ENCODE measurements around the gene EPB41.

EPB41 gene

DNA sequence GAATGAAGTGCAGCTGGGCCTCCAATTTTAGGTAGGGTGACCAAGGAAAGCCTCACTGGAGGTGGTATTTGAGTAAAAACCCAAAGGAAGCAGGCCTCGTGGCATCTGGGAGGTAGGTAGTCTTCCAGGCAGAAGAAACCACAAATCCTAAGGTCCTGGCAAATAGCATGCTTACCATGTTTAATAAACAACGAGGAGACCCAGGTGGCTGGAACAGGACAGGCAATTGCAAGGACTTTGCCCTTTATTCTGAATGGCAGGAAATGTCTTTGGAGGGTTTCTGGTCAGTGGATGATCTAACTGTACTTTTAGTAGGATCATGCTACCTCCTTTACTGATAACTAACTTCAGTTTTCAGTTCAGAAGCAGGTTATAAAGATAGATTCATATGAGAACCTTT, 52.2 kb downstream of the EPB41 start:
- DNase-seq (ENCODE audit: low read depth), result no peak
- H3K4me3 ChIP-seq (ENCODE audit: low read length), result no peak overlapping the region
- TF ChIP-seq CTCF (conservative IDR thresholded peaks at IDR 0.05; ENCODE audit: low read length), result no peak

GRCh38 chr1:28971980-28972771, 57.8 kb downstream of the EPB41 start:
- DNase-seq (ENCODE audit: low read depth), result peak; percentile 94
- no peak overlapping the region for H3K4me3 ChIP-seq (ENCODE audit: low read length)

DNA sequence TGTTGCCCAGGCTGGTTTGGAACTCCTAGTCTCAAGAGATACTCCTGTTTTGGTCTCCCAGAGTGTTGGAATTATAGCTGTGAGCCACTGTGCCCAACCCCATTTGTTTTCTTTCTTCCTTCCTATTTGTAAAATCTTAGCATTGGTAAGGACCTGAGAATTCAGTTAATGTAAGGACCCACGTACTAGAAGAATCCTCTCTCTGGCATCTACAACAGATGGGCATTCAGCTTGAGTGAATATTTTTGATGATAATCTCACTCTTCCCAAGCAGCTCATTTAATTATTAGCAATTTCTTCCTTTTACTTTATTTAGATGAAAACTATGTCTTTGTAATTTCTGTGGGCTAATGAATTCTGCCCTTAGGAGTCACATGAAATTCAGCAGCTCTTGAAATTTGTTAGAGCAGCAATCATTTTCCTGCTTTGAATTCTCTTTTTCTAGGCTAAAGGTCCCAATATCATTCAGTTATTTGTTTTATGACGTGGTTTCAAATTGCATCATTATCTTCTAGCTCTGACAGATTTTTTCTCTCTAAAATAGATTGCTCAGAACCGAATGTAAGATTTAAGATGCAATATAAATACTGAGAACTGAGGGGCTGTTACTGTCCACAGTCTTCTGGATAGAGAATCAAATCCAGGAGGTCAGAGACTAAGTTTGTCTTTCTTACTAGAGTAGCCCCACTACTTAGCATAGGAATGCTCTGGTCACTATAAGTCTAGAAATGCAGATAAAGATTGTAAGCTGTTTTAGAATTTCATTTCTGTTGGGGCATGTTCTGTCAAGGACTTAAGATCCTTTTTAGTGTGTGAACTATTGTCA, 59.4 kb downstream of the EPB41 start:
- H3K4me3 ChIP-seq (ENCODE audit: low read length), result no peak overlapping the region
- no peak for TF ChIP-seq CTCF (conservative IDR thresholded peaks at IDR 0.05; ENCODE audit: low read length)
- peak; percentile 36 for DNase-seq (ENCODE audit: low read depth)

More at GRCh38 chr1:28971980-28972771, 57.8 kb downstream of the EPB41 start:
- no peak for TF ChIP-seq CTCF (conservative IDR thresholded peaks at IDR 0.05; ENCODE audit: low read length)

GRCh38 chr1:28974432-28974831, 60.1 kb downstream of the EPB41 start:
- peak; percentile 46 for DNase-seq (ENCODE audit: low read depth)
- no peak overlapping the region for H3K4me3 ChIP-seq (ENCODE audit: low read length)
- no peak for TF ChIP-seq CTCF (conservative IDR thresholded peaks at IDR 0.05; ENCODE audit: low read length)

GRCh38 chr1:28976248-28976647, 61.9 kb downstream of the EPB41 start:
- no peak for TF ChIP-seq CTCF (conservative IDR thresholded peaks at IDR 0.05; ENCODE audit: low read length)
- DNase-seq (ENCODE audit: low read depth), result no peak
- no peak overlapping the region for H3K4me3 ChIP-seq (ENCODE audit: low read length)

- no peak for TF ChIP-seq CTCF (conservative IDR thresholded peaks at IDR 0.05; ENCODE audit: low read length)
- DNase-seq (ENCODE audit: low read depth), result no peak
- no peak overlapping the region for H3K4me3 ChIP-seq (ENCODE audit: low read length)
Observed at GRCh38 chr1:28981210-28981609, 66.8 kb downstream of the EPB41 start.
